Ovary (tissue), 3 donors: ENCODE measurements around the gene ANKRD23.

Experiments
- EP300 ChIP-seq: sonication (generic); formaldehyde crosslinking; IDR thresholded peaks from one replicate; pipeline ENCODE4 v1.6.1; 2017; ENCODE audit warnings: antibody characterized with exemption
- POLR2A ChIP-seq: fragments of 450-650 bp; IDR thresholded peaks from one replicate; pipeline ENCODE4 v1.6.1; 2017; ENCODE audit warnings: antibody characterized with exemption, mild to moderate bottlenecking, moderate library complexity
- TF ChIP-seq, protein P1 (sequence below), 3 donors: fragments of 450-650 bp in 2 of 3; fragments of 200-600 bp in 1 of 3; IDR thresholded peaks; one replicate each; pipeline versions ENCODE4 v1.5.1 to v1.8.0; 2016 to 2022; ENCODE audit warnings: antibody characterized with exemption in 3 of 3, mild to moderate bottlenecking in 1 of 3
- donor health status: DM: no; HTN: no; CAD: no.

DNA sequence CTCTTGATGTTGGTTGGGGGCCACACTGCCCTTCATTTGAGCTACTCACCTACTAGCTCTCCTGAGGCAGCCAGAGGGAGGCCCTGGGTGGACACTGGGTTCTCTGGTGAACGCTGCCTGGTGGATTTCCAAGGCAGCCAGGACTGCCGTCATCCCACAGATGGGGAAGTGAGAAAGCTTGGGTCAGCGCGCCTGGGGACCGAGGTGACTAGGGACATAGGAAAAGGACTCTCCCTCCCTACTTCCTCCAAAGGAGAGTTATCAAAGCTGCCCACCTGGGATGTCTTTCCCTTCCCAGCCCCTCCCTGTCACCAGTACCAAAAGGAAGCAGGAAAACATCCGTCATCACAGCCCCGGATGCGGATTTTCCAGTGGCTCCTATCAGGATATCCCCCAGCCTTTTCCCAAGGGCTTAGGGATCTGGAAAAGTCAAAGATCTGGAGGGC is 29.9 kb upstream of the ANKRD23 start:
- TF ChIP-seq, protein P1, sequence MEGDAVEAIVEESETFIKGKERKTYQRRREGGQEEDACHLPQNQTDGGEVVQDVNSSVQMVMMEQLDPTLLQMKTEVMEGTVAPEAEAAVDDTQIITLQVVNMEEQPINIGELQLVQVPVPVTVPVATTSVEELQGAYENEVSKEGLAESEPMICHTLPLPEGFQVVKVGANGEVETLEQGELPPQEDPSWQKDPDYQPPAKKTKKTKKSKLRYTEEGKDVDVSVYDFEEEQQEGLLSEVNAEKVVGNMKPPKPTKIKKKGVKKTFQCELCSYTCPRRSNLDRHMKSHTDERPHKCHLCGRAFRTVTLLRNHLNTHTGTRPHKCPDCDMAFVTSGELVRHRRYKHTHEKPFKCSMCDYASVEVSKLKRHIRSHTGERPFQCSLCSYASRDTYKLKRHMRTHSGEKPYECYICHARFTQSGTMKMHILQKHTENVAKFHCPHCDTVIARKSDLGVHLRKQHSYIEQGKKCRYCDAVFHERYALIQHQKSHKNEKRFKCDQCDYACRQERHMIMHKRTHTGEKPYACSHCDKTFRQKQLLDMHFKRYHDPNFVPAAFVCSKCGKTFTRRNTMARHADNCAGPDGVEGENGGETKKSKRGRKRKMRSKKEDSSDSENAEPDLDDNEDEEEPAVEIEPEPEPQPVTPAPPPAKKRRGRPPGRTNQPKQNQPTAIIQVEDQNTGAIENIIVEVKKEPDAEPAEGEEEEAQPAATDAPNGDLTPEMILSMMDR (IDR thresholded peaks at IDR 0.05), result no peak
- TF ChIP-seq EP300 (no peak), POLR2A (no peak)
